ENCODE measurements around the gene SLC4A4. TPM values are rescaled to one million over a fixed set of nuclear protein-coding genes. Genes with fewer than 3 reads are reported as not detected.
A peak's percentile ranks its signal among the peaks of the same experiment; 100 is the strongest.

SLC4A4 gene
- total RNA-seq, 1 donor from 2014 or later = 281 TPM

GRCh38 chr4:71430609-71431008 lies 91.8 kb downstream of the SLC4A4 start:
- no peak for DNase-seq (ENCODE audit: low spot score, unreplicated experiment)
- Mint-ChIP-seq H3K27ac (no peak overlapping the region), H3K27me3 (no peaks in the 10 kb centered on the region)

GRCh38 chr4:71440612-71441011 lies 101.8 kb downstream of the SLC4A4 start:
- peaks cover 28% of the 10 kb centered on the region for H3K4me1 Mint-ChIP-seq (ENCODE audit: low read depth)
- peak overlapping the region; percentile 69 for H3K27ac Mint-ChIP-seq
- TF ChIP-seq, protein P1, sequence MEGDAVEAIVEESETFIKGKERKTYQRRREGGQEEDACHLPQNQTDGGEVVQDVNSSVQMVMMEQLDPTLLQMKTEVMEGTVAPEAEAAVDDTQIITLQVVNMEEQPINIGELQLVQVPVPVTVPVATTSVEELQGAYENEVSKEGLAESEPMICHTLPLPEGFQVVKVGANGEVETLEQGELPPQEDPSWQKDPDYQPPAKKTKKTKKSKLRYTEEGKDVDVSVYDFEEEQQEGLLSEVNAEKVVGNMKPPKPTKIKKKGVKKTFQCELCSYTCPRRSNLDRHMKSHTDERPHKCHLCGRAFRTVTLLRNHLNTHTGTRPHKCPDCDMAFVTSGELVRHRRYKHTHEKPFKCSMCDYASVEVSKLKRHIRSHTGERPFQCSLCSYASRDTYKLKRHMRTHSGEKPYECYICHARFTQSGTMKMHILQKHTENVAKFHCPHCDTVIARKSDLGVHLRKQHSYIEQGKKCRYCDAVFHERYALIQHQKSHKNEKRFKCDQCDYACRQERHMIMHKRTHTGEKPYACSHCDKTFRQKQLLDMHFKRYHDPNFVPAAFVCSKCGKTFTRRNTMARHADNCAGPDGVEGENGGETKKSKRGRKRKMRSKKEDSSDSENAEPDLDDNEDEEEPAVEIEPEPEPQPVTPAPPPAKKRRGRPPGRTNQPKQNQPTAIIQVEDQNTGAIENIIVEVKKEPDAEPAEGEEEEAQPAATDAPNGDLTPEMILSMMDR (IDR thresholded peaks at IDR 0.05; ENCODE audit: unreplicated experiment) = no peak
- H3K36me3 Mint-ChIP-seq (ENCODE audit: insufficient read depth) = peaks cover 37% of the 10 kb centered on the region
- H3K9me3 Mint-ChIP-seq (ENCODE audit: low read depth) = peaks cover 9% of the 10 kb centered on the region
- H3K27me3 Mint-ChIP-seq = no peaks in the 10 kb centered on the region
- H3K4me3 Mint-ChIP-seq (ENCODE audit: low read depth) = no peak overlapping the region
- DNase-seq (ENCODE audit: low spot score, unreplicated experiment) = no peak

More at GRCh38 chr4:71430609-71431008, 91.8 kb downstream of the SLC4A4 start:
- TF ChIP-seq, protein P1 (IDR thresholded peaks at IDR 0.05; ENCODE audit: unreplicated experiment) = no peak
- Mint-ChIP-seq H3K9me3 (ENCODE audit: low read depth) (peaks cover 17% of the 10 kb centered on the region), H3K4me3 (ENCODE audit: low read depth) (no peak overlapping the region), H3K4me1 (ENCODE audit: low read depth) (no peaks in the 10 kb centered on the region), H3K36me3 (ENCODE audit: insufficient read depth) (peaks cover 43% of the 10 kb centered on the region)

- DNase-seq (ENCODE audit: low spot score, unreplicated experiment) = no peak
- Mint-ChIP-seq H3K27me3 (no peaks in the 10 kb centered on the region), H3K36me3 (ENCODE audit: insufficient read depth) (peaks cover 34% of the 10 kb centered on the region), H3K4me1 (ENCODE audit: low read depth) (peaks cover 28% of the 10 kb centered on the region), H3K4me3 (ENCODE audit: low read depth) (no peak overlapping the region), H3K27ac (peak overlapping the region; percentile 59), H3K9me3 (ENCODE audit: low read depth) (peaks cover 7% of the 10 kb centered on the region)
- TF ChIP-seq, protein P1 (IDR thresholded peaks at IDR 0.05; ENCODE audit: unreplicated experiment) = no peak
Measured at GRCh38 chr4:71441186-71442169, 102.7 kb downstream of the SLC4A4 start.

DNA sequence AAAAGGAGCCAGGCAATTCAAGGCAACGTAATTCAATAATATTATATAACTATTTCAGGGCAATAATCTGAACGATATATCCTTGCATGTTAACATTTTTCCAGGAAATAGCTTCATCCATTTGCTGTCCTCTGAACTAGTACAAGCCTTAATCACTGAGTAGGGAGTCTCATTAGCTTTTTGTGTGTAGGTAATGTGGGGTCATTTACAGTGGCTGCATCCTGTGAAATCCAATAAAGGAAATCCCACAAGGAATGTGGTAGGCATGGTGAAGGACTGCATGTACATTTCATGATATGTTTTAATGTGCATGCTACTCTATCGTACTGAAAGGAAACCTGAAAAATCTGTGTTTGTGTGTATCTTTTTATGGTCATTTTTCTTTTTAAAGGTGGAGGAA lies 103.5 kb downstream of the SLC4A4 start:
- no peak overlapping the region for H3K27ac Mint-ChIP-seq
- no peak overlapping the region for H3K4me3 Mint-ChIP-seq (ENCODE audit: low read depth)
- peaks cover 36% of the 10 kb centered on the region for H3K36me3 Mint-ChIP-seq (ENCODE audit: insufficient read depth)
- H3K9me3 Mint-ChIP-seq (ENCODE audit: low read depth) = peaks cover 7% of the 10 kb centered on the region
- TF ChIP-seq, protein P1 (IDR thresholded peaks at IDR 0.05; ENCODE audit: unreplicated experiment) = no peak
- DNase-seq (ENCODE audit: low spot score, unreplicated experiment) = no peak
- H3K4me1 Mint-ChIP-seq (ENCODE audit: low read depth) = peaks cover 31% of the 10 kb centered on the region
- no peaks in the 10 kb centered on the region for H3K27me3 Mint-ChIP-seq

DNA sequence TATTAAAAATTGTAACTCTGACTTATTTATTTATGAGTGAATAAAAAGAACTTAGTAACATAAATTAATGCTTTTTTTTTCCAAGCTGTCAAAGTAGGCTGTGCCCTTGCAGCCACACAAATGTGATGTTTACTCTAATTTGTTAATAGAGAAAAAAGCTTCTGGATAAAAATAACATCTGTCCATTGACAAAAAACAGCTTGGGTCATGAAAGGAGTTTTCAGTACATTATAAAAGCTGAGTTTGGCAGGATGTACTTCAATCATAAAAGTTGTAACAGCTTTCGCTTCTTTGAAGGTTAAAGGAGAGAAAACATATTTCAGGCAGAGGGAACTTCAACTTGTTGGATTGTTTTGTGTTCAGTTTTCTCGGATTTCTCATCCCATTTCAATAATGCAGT lies 105.6 kb downstream of the SLC4A4 start:
- H3K27ac Mint-ChIP-seq = no peak overlapping the region
- peaks cover 6% of the 10 kb centered on the region for H3K9me3 Mint-ChIP-seq (ENCODE audit: low read depth)
- peaks cover 31% of the 10 kb centered on the region for H3K4me1 Mint-ChIP-seq (ENCODE audit: low read depth)
- no peak overlapping the region for H3K4me3 Mint-ChIP-seq (ENCODE audit: low read depth)
- no peaks in the 10 kb centered on the region for H3K27me3 Mint-ChIP-seq
- H3K36me3 Mint-ChIP-seq (ENCODE audit: insufficient read depth) = peaks cover 33% of the 10 kb centered on the region
- DNase-seq (ENCODE audit: low spot score, unreplicated experiment) = no peak
- TF ChIP-seq, protein P1 (IDR thresholded peaks at IDR 0.05; ENCODE audit: unreplicated experiment) = no peak

All from progenitor cell of endocrine pancreas (in vitro differentiated cells).